Esophagus squamous epithelium (tissue), 5 donors: ENCODE data around the gene VGLL4. TPM values are rescaled to one million over a fixed set of nuclear protein-coding genes. Genes with fewer than 3 reads are reported as not detected.
"Not testable (repeated sequence)": the region's sequence is repeated elsewhere in the genome, so short reads cannot be mapped to it uniquely, and the experiment has no call there.

Experiments
- DNase-seq: peaks from one replicate; lab custom pipeline; 2025; lab: John Stamatoyannopoulos, UW
- H3K27ac ChIP-seq, 4 donors: fragments of 200-600 bp; sonication (generic); one replicate each; pipeline ENCODE4 v1.5.1; 2016 to 2019; ENCODE audit warnings: mild to moderate bottlenecking in 1 of 4
- H3K27me3 ChIP-seq, 4 donors: fragments of 200-600 bp; sonication (generic); 1 replicate in 3 of 4; 2 replicates in 1 of 4; pipeline versions ENCODE4 v1.5.1 to v1.6.0; 2017 to 2021; ENCODE audit warnings: antibody characterized with exemption in 1 of 4
- H3K36me3 ChIP-seq, 3 donors: fragments of 200-600 bp; sonication (generic); one replicate each; pipeline ENCODE4 v1.5.1; 2016 to 2019
- H3K4me1 ChIP-seq, 3 donors: fragments of 200-600 bp; sonication (generic); one replicate each; pipeline ENCODE4 v1.5.1; 2017 to 2019
- H3K4me3 ChIP-seq, 4 donors: fragments of 200-600 bp; sonication (generic); 1 replicate in 3 of 4; 2 replicates in 1 of 4; pipeline ENCODE4 v1.5.1; 2016 to 2019; ENCODE audit warnings: mild to moderate bottlenecking in 2 of 4, moderate library complexity in 1 of 4
- H3K9me3 ChIP-seq, 3 donors: fragments of 200-600 bp; sonication (generic); one replicate each; pipeline ENCODE4 v1.5.1; 2016 to 2019
- POLR2A ChIP-seq, 4 donors: fragments of 450-650 bp; IDR thresholded peaks; one replicate each; pipeline ENCODE4 v1.6.1; 2017; ENCODE audit warnings: antibody characterized with exemption in 4 of 4, mild to moderate bottlenecking in 4 of 4, moderate library complexity in 3 of 4
- WGBS, 2 donors: methylation state at CpG; one replicate each; pipeline ENCODE4 v1.1.5; 2018; 5-methylcytosine and 5-hydroxymethylcytosine counted together
- intact Hi-C: fragments of 100-400 bp; cut with DNase I; formaldehyde crosslinking; loops from one replicate; pipeline ENCODE4 v1.15.0; 2022
- total RNA-seq, 4 donors: library from RNA; depleted of rRNA; stranded (reverse); fragments of >200 nt; gene quantifications; one replicate each; pipeline ENCODE4 v1.1.0, GENCODE V29; 2016
- TF ChIP-seq, protein P1 (sequence below), 6 experiments: fragments of 450-650 bp in 4 of 6; fragments of 200-600 bp in 2 of 6; sonication (generic) in 2 of 6; IDR thresholded peaks; one replicate each; pipeline ENCODE4 v1.5.1; 2016 to 2019; ENCODE audit warnings: antibody characterized with exemption in 6 of 6, mild to moderate bottlenecking in 4 of 6, moderate library complexity in 4 of 6
- donor health status: DM: yes; HTN: yes; CAD: no.

The VGLL4 gene
- total RNA-seq, 4 donors from 2014 or later = 31.8 to 50.0 (median 44.5) TPM

DNA sequence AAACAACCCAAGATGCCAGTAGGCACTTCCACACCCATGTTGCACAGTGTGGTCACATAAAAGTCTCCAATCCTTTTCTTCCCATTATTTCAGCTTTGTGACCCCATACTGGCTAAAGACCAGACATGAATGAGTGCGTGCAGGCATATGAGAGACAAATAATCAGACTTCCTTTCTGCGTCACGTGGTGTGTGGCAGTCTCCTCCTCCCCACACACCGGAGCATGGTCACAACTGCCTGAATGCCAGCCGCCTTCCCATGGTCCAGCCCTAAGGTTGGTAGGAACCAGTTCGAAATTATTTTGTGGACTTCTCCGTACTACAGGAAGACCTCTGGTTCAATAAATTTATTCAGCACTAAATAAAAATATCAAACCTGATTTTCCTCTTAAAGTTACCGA lies 65.5 kb downstream of the VGLL4 start:
- TF ChIP-seq, protein P1, sequence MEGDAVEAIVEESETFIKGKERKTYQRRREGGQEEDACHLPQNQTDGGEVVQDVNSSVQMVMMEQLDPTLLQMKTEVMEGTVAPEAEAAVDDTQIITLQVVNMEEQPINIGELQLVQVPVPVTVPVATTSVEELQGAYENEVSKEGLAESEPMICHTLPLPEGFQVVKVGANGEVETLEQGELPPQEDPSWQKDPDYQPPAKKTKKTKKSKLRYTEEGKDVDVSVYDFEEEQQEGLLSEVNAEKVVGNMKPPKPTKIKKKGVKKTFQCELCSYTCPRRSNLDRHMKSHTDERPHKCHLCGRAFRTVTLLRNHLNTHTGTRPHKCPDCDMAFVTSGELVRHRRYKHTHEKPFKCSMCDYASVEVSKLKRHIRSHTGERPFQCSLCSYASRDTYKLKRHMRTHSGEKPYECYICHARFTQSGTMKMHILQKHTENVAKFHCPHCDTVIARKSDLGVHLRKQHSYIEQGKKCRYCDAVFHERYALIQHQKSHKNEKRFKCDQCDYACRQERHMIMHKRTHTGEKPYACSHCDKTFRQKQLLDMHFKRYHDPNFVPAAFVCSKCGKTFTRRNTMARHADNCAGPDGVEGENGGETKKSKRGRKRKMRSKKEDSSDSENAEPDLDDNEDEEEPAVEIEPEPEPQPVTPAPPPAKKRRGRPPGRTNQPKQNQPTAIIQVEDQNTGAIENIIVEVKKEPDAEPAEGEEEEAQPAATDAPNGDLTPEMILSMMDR (IDR thresholded peaks at IDR 0.05) = no peak
- no peak for TF ChIP-seq POLR2A (IDR thresholded peaks at IDR 0.05)
- H3K36me3 ChIP-seq = peaks cover 0 to 26% (median 0%) of the 10 kb centered on the region in 3 donors
- H3K4me3 ChIP-seq = no peak overlapping the region
- H3K27me3 ChIP-seq = no peaks in the 10 kb centered on the region
- whole genome bisulfite sequencing, 2 donors = 76 to 77% methylated on average over 8 of the region's 8 CpGs
- peaks cover 18 to 55% (median 23%) of the 10 kb centered on the region in 3 donors for H3K4me1 ChIP-seq
- DNase-seq = no peak
- H3K9me3 ChIP-seq = no peaks in the 10 kb centered on the region
- no peak overlapping the region for H3K27ac ChIP-seq
- intact Hi-C loops = no loop called here

DNA sequence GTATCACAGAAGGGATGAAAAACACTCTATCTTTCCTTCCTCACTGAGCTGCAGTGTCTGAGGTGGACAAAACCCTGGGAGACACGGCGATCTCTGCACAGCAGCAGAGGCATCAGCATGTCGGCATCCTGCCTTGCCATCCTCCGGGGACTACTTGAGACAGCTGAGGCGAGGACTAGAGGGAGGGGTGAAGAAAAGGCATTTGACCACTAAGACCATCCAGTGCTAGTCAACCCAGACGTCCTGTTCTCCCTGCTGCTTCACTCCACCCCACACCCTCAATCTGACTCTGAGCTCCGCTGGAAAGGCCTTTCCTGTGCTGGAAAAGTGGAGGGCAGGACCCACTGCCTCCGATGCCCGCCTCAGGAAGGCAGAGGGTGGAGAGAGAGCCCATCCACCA lies 67.3 kb downstream of the VGLL4 start:
- H3K4me1 ChIP-seq = peaks cover 4 to 38% (median 6%) of the 10 kb centered on the region in 3 donors
- DNase-seq = no peak
- H3K36me3 ChIP-seq = peaks cover 0 to 41% (median 0%) of the 10 kb centered on the region in 3 donors
- no peak for TF ChIP-seq POLR2A (IDR thresholded peaks at IDR 0.05)
- H3K27ac ChIP-seq = no peak overlapping the region
- H3K4me3 ChIP-seq = no peak overlapping the region
- no peaks in the 10 kb centered on the region for H3K27me3 ChIP-seq
- H3K9me3 ChIP-seq = no peaks in the 10 kb centered on the region
- intact Hi-C loops = no loop called here
- WGBS, 2 donors = 76 to 91% methylated on average over 5 to 9 of the region's 9 CpGs

DNA sequence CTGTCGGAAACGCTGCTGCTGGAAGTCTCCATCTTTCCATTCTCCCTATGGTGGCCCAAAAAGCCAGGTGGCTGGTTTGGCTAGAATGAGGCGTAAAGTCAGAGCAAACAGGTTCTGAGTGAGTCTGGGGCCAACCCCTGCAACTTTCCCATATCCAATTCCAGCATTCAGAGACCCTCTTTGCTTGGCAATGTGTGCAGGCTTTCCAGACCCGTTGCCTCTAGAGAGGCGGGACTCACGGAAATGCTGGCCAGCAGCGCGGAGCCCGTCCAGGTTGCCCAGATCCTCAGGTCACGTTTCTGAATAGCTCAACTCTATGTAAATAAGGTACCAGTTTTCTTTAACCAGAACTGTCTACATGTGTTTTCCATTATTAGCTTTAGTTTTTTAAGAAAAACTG lies 68.0 kb downstream of the VGLL4 start:
- Histone ChIP-seq H3K36me3 (peaks cover 0 to 48% (median 0%) of the 10 kb centered on the region in 3 donors), H3K4me1 (peaks cover 0 to 37% (median 0%) of the 10 kb centered on the region in 3 donors), H3K9me3 (no peaks in the 10 kb centered on the region), H3K27me3 (no peaks in the 10 kb centered on the region), H3K4me3 (no peak overlapping the region), H3K27ac (no peak overlapping the region)
- 89 to 92% methylated on average over 10 of the region's 10 CpGs for WGBS, 2 donors
- TF ChIP-seq, protein P1 (IDR thresholded peaks at IDR 0.05) = no peak
- no peak for TF ChIP-seq POLR2A (IDR thresholded peaks at IDR 0.05)
- intact Hi-C loops = no loop called here
- DNase-seq = no peak

DNA sequence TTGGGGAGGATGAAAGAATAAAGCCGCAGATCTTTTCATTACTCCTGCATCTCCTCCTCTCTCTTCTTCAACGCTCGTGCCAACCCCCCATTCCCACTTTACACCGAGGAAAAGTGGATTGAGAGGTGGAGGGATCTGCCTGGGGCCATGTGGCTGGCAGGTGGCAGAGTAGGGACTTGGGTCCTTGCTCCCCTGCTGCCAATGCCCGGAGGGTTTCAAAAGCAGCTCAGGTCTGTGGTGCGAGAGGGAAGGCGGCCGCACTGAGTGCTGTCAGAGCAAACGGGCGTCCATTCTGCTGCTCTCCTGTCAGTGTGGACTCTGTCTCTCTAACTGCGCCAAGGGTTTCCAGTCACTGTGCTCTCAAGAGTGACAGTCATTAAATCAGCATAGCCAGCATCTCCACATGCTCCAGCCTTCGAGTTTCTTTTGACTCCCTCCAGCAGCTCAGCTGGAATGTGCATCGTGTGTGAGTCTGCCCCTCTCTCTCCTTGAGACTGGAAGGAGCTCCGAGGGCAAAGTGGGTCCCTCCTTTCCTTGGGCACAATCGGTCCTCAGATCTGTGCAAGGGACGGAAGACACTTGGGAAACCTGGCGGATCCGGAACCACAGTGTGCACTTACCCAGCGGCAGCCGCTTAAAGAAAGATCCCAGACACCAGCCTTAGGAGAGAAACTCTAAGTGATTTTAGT lies 68.6 kb downstream of the VGLL4 start:
- DNase-seq = no peak
- Histone ChIP-seq H3K4me1 (peaks cover 0 to 37% (median 3%) of the 10 kb centered on the region in 3 donors), H3K27ac (no peak overlapping the region), H3K36me3 (peaks cover 0 to 54% (median 0%) of the 10 kb centered on the region in 3 donors), H3K27me3 (no peaks in the 10 kb centered on the region), H3K4me3 (no peak overlapping the region), H3K9me3 (no peaks in the 10 kb centered on the region)
- intact Hi-C loops = no loop called here
- TF ChIP-seq, protein P1 (IDR thresholded peaks at IDR 0.05) = no peak
- WGBS, 2 donors = 86 to 93% methylated on average over 9 to 13 of the region's 20 CpGs

DNA sequence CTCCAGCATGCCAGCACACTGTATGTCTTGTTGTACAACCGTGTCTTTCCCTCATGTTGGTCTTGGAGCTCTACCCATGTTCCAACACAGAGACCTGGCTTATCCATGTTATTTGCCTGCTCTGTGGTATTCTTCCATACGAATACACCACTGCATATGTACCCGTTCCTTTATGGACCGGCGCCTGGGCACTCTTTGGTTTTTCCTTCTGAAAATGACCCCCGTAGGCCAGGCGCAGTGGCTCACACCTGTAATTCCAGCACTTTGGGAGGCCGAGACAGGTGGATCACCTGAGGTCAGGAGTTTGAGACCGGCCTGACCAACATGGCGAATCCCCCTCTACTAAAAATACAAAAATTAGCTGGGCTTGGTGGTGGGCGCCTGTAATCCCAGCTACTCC lies 71.1 kb downstream of the VGLL4 start:
- 95 to 96% methylated on average over 3 to 8 of the region's 11 CpGs for WGBS, 2 donors
- H3K27ac ChIP-seq, intact Hi-C loops, H3K9me3 ChIP-seq, DNase-seq, H3K4me3 ChIP-seq, H3K27me3 ChIP-seq: not testable (repeated sequence)
- Histone ChIP-seq H3K36me3 (peaks cover 0 to 54% (median 0%) of the 10 kb centered on the region in 3 donors), H3K4me1 (peaks cover 15 to 56% (median 20%) of the 10 kb centered on the region in 3 donors)

DNA sequence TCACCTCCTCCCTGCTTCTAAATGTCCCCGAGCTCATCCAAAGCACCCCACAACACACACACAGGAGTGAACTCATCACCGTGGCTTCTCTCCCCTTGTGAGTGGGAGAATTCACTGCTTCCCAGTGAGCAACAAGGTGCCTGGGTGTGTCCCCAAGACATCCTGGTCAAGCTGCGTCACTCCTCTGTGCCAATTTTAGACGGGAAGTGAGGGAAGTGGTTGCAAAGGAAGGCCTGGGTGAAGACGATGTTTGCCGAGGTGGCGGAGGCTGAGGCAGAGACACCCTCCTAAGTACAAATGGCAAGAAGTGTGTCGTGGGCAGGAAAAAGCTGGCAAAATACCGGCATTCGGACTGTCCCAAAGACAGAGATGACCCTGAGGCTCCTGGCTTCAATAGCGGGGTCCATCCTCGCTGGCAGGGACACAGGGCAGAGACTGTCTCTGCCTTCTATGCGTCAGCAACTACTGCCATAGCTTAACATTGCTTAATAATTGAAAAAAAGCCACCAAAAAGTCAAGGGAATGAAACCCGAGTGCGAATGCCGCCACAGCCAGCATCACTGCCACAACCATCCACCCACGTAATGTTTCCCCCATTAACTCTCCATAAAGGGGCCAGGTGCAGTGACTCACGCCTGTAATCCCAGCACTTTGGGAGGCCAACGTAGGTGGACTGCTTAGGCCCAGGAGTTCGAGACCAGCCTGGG lies 72.8 kb downstream of the VGLL4 start:
- Histone ChIP-seq H3K36me3 (peaks cover 0 to 69% (median 0%) of the 10 kb centered on the region in 3 donors), H3K27me3 (no peaks in the 10 kb centered on the region), H3K4me3 (no peak overlapping the region), H3K27ac (peak overlapping the region; percentile 31 to 90 (median 69)), H3K4me1 (peaks cover 15 to 59% (median 20%) of the 10 kb centered on the region in 3 donors), H3K9me3 (no peaks in the 10 kb centered on the region)
- 64 to 77% methylated on average over 20 of the region's 20 CpGs for WGBS, 2 donors
- intact Hi-C loops = no loop called here
- no peak for DNase-seq
- TF ChIP-seq, protein P1 (IDR thresholded peaks at IDR 0.05) = no peak
- no peak for TF ChIP-seq POLR2A (IDR thresholded peaks at IDR 0.05)
